GM19438 (cell line): Measurements from ENCODE around the gene ISM1.

Experiments used
- ATAC-seq: cut with Tn5 transposase; IDR thresholded peaks from one replicate; pipeline ENCODE4 v1.9.1; 2021; ENCODE audit warnings: low read depth; ENCODE audit not compliant: unreplicated experiment

ISM1 gene

DNA sequence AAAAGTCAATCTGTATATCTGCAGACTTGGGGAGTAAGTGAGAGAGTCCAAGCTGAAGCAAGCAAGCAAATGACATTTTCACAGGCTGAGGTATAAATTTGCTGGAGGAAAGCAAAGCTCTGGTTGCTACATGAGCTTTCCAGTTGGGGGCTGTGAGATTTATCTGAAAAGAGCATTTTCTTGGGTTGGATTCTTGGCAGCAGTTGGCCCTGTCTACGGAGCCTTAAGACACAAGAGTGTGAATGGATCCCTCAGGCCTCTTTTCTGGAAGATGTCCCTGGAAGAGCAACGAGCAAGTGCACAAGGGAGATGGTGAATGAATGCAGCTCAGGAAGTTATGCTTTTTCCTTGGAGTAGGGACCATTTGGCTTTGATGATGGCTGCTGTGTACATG is 30.8 kb downstream of the ISM1 start:
- no peak for ATAC-seq

DNA sequence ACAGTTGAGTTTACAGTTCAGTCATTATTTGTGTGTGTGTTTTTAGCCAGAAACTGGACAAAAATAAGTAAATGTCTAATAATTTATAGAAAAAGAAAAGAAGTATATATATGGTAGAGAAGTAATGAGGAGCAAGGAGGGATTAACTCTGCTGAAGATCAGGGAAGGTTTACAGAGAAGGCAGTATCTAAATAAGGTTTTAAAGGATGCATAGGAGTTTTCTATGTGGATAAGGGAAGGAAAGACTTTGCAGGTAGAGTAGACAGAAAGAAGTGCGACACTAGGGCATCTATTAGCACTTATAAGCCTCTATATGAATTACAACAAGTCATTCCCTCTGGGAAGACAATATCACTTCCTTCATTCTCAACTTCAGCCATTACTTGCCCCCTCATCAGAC is 34.3 kb downstream of the ISM1 start:
- no peak for ATAC-seq

DNA sequence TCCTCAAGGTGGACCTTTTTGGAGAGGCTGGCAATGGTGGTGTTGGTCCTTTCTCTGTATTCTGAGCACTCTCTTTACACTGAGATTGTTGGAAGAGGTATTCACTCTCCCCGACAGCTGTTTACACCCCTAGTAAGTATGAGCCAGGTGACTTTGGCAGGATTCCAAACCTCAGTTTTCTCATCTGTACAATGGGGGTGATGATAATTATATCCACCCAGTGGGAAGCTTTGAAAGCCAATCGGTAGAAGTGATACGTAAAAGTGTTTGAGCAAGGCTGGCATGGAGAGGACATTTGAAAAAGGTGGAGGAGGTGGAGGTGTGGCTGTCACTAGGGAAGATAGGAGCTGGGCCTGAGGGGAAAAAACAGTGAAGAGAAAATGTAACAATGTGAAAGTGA is 35.5 kb downstream of the ISM1 start:
- ATAC-seq: no peak

DNA sequence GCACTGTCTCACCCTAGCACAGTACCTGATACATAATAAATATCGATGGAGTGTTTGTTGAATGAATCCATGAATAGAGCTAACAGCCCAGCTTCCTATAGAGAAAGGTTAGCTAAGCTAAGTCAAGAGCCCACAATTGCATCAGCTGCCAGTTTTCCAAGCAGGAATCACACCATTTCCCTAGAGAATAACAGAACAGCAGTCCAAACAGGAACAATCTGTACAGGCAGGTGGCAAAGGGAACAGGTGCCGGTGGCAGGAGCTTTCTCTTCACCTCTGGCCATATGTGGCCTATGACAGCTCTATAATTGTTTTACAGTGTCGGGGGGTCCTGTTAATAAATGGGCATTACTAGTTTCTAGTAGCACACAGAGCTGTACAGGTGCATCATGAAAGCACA is 38.8 kb downstream of the ISM1 start:
- ATAC-seq: no peak

GRCh38 chr20:13260650-13261279 is 39.7 kb downstream of the ISM1 start:
- ATAC-seq: peak; percentile 37

GRCh38 chr20:13261460-13262301 is 40.6 kb downstream of the ISM1 start:
- ATAC-seq: no peak

DNA sequence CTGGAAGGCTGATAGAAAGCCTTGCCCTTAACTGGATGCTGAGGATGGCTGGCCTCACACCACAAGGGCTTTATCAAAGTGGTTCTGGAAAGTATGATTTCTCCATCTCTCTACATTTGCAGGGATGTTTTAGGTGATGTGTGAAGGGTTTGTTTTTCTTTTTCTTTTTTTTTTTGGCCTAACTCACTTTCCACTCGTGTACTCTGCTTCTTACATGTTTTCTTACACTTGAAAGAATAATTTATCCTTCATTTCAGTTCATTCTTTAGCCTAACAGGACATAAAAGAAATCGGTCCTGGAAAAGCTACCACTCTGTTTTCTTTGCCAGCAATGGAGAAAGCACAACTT is 41.2 kb downstream of the ISM1 start:
- no peak for ATAC-seq

GRCh38 chr20:13262671-13263360 is 41.7 kb downstream of the ISM1 start:
- ATAC-seq: no peak

DNA sequence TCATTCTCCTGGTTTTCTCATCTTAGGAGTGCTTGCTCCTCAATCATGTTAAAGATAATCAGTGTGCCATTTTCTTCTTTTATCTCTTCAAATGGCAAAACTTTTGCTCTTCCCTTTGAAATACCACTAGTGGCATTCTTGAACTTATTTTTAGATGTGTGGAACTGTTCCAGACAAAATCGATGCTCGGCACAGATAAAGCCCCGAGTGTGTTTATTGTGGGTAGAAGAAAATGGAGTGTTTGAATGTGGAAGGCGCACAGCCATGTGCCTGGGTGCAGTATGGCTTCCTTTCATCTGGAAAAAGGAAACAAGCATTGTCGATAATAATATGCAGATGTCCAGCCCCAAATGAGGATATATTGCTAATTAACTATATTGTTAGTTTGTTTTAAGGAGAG is 42.4 kb downstream of the ISM1 start:
- ATAC-seq: no peak

- ATAC-seq: peak; percentile 50
Measured at GRCh38 chr20:13264907-13265306, 43.8 kb downstream of the ISM1 start.

DNA sequence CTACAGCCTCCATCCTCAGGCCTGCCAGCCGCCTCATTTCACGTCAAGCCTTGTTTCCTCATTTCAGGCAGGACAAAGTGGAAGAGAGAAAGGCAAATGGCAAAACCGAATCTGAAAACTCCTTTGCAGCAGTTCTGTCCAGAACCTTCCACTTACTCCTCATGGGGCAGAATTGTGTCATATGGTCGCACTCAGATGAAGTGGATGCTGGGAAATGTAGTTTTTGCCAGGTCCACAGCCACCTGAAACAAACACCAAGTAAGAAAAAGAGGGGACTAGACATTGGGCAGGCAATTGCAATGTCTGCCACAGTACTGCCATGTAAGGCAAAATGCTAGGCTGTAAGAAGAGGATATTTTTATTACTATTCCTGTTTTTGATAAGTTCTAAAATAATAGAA is 44.9 kb downstream of the ISM1 start:
- ATAC-seq: no peak

GRCh38 chr20:13267231-13267630 is 46.2 kb downstream of the ISM1 start:
- no peak for ATAC-seq

DNA sequence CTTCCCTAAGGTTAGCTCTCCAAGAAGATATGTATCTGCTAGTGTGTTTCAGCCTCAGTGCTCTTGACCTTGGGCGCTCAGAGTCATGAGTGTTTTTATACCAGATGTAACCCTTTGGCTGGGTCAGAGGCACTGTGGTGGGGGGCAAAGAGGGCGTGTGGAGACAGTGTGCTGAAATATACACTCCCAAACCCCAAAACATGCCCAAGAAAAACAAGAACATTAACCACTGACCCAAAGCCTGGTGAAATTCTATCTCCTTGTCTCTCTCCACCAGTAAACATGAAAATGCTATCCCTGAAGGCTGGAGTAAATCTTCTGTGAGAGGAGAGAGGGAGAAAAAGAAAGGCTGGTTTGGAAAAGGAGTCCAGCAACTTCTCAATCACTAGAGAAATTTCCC is 47.9 kb downstream of the ISM1 start:
- no peak for ATAC-seq

GRCh38 chr20:13270211-13270610 is 49.1 kb downstream of the ISM1 start:
- no peak for ATAC-seq

GRCh38 chr20:13271098-13271497 is 50.0 kb downstream of the ISM1 start:
- no peak for ATAC-seq

DNA sequence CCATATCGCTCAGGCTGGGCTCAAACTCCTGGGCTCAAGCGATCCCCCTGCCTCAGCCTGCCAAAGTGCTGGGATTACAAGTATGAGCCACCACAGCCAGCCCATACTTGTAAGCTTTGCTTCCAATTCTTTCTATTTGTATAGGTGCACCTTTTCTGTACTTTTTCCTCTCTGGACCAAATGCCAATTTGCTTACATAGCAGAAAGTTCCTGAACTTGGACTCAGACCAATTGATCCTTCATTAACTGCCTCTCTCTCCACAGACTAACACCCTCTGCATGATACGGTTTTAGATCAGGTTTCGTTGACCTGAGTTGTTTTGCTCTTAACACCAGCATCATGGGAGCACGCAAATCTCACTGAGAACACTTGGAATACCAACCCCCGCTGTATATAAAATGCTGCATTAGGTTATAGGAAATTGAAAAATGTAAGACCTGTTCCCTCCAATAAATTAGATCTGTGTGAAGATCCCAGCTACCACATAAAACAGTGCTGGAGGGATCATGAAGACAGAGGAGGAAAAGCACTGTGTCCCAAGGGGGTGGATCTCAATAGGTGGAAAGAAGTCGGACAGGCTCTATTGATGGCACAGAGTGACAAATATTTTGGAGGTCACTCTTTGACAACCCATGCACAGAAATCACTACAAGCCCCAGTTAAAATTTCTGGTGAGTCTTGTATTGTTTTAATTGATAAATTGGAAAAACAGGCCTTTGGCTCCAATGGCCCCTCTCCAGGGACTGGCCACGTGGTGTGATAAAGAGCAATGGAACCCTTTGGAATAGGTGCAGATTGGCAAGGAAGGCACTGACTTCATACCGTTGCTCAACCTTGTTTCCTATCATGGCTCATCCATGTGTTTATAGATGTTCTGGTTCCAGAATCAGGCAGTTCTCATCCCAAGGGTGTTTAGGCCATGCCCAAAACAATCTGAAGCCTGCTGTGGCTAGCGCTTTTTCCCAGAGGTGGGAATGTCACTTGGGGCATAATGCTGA is 51.2 kb downstream of the ISM1 start:
- ATAC-seq: no peak

DNA sequence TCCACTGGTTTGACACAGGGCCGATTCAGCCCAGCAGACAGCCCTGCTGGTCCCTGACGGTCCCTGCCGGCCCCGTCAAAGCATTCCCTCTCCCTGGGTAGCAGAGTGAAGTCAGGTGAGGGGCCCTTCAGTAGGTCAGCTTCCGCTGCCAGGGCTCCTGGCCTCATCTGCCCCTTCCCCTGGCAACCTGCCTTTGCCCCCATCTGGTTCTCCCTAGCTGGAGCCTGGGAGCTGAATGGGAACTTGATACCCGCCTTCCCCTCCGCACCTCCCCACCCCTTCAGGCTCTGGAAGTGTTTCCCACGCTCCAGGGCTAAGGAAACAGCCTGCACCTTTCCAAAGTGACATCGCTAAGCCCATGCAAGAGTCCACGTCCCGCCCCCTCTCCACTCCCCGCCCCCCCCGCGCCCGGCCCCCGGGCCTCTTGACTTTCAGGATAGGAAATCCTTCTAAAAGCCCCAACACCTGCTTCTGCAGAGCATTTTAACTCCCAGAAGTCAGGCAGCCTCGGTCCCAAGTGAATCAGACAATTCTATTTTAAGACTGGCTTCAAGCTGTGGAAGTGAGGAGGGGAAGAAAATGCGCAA is 53.3 kb downstream of the ISM1 start:
- no peak for ATAC-seq

DNA sequence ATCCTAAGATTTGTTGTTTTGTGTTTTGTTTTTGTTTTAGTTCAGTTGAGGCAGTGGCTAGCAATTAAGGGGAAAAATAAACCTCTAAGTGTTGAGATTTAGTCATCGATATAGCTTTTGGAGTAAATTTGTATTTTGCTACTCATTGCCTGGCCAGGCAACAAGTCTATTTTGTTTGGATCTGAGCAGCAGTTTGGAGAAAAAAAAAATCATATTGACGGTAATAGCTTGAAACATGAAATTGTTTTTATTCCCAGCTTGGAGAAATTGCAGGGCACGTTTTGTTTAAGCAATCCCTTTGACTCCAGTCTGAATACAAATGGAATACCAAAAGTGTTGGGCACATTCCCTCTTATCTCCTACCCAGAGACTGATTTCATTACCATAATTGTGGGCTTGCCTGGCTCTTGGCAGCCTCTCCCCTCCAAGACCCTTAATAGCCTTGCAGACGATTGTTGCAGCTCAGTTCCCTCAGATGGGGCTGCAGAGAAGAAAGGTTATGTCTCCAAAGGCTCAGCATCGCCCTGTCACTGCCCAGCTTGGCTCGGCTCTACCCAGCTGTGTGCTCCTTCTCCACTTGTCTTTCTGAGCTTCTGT is 56.0 kb downstream of the ISM1 start:
- no peak for ATAC-seq

DNA sequence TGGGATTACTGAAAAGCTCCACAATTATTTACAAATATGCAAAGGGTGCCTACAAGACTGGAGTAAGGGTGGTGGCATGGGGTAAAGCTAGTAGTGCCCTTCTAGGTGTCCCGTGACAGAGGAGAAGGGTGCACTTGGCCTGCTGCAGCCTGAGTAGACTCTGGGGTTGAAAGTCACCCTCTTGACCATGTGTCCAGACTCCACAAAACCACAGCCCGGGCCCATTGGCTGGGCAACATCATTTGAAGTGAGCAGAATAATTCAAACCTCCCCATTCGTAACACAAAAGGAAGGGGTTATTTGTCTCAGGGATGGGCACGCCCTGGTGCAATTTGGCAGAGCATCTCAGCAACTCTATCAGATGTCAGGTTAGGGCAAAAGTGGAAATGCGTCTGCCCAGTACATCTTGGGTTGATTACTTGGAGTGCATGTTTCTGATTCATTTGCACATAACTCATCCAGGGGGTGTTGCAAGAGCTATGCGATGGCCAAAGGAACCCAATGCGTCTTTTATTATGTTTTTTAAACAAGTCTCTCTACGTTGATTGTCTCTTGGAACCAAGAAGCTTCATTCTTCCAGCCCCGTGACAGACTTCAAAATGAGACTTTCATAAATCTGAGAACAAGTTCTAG is 56.7 kb downstream of the ISM1 start:
- no peak for ATAC-seq
